Keratinocyte (primary cell): ENCODE results near the gene EGFLAM. TPM values are rescaled to one million over a fixed set of nuclear protein-coding genes. Genes with fewer than 3 reads are reported as not detected.

Source experiments
- DNase-seq: peaks from one replicate; pipeline ENCODE4 v3.0.0-alpha.2; 2011; ENCODE audit warnings: low read depth, missing footprints, low spot score
- FAIRE-seq: peaks from 2 replicates; lab custom pipeline; 2011; peaks lifted over from hg19 to GRCh38; lab: Jason Lieb, UNC
- H2AFZ ChIP-seq: 2 replicates; pipeline ENCODE4 v1.6.0; 2012; ENCODE audit warnings: low read length, control low read depth, inconsistent platforms; ENCODE audit not compliant: control insufficient read depth
- H3K27ac ChIP-seq: 2 replicates; pipeline ENCODE4 v1.5.1; 2011; ENCODE audit warnings: low read length; ENCODE audit not compliant: control insufficient read depth, insufficient read depth
- H3K27me3 ChIP-seq: 3 replicates; pipeline ENCODE4 v1.6.0; 2011; ENCODE audit warnings: low read length; ENCODE audit not compliant: control insufficient read depth, insufficient read depth; ENCODE audit errors: extremely low read depth
- H3K36me3 ChIP-seq, 2 experiments: 2 replicates in 1 of 2; 3 replicates in 1 of 2; pipeline ENCODE4 v1.5.1; 2011; ENCODE audit warnings: low read length in 2 of 2, mild to moderate bottlenecking in 1 of 2; ENCODE audit not compliant: control insufficient read depth in 2 of 2, insufficient read depth in 2 of 2; ENCODE audit errors: extremely low read depth in 1 of 2
- H3K4me1 ChIP-seq: 3 replicates; pipeline ENCODE4 v1.5.1; 2011; ENCODE audit warnings: low read length; ENCODE audit not compliant: control insufficient read depth, insufficient read depth; ENCODE audit errors: extremely low read depth
- H3K4me2 ChIP-seq: 3 replicates; pipeline ENCODE4 v1.6.0; 2011; ENCODE audit warnings: low read depth, low read length; ENCODE audit not compliant: control insufficient read depth, insufficient read depth; ENCODE audit errors: extremely low read depth
- H3K4me3 ChIP-seq, 3 experiments: fragments of 200-600 bp in 1 of 3; sonication (generic) in 1 of 3; 2 replicates in 2 of 3; 3 replicates in 1 of 3; pipeline ENCODE4 v1.5.1; 2011 to 2016; ENCODE audit warnings: low read length in 3 of 3, mild to moderate bottlenecking in 3 of 3, control low read depth in 2 of 3, inconsistent platforms in 1 of 3, low read depth in 1 of 3, mixed read lengths in 1 of 3, mixed run types in 1 of 3, moderate library complexity in 1 of 3; ENCODE audit not compliant: control insufficient read depth in 2 of 3, insufficient read depth in 2 of 3; ENCODE audit errors: extremely low read depth in 1 of 3
- H3K79me2 ChIP-seq: 2 replicates; pipeline ENCODE4 v1.6.0; 2012; ENCODE audit warnings: low read length; ENCODE audit not compliant: control insufficient read depth, insufficient read depth
- H3K9ac ChIP-seq: 3 replicates; pipeline ENCODE4 v1.6.0; 2011; ENCODE audit warnings: low read length; ENCODE audit not compliant: control insufficient read depth, insufficient read depth; ENCODE audit errors: extremely low read depth
- H3K9me1 ChIP-seq: 3 replicates; pipeline ENCODE4 v1.6.0; 2011; ENCODE audit warnings: low read length; ENCODE audit not compliant: control insufficient read depth, insufficient read depth; ENCODE audit errors: extremely low read depth
- H3K9me3 ChIP-seq: 2 replicates; pipeline ENCODE4 v1.5.1; 2012; ENCODE audit warnings: low read depth, low read length; ENCODE audit not compliant: control insufficient read depth
- H4K20me1 ChIP-seq: 3 replicates; pipeline ENCODE4 v1.6.0; 2011; ENCODE audit warnings: low read length; ENCODE audit not compliant: control insufficient read depth, insufficient read depth; ENCODE audit errors: extremely low read depth
- CTCF ChIP-seq, 3 experiments: IDR thresholded peaks in 1 of 3; conservative IDR thresholded peaks in 1 of 3; optimal IDR thresholded peaks in 1 of 3; 2 replicates in 2 of 3; 3 replicates in 1 of 3; pipeline versions ENCODE3 to v1.5.1; 2011; ENCODE audit warnings: low read length in 3 of 3, mild to moderate bottlenecking in 3 of 3, moderate library complexity in 2 of 3, control low read depth in 1 of 3, inconsistent platforms in 1 of 3; ENCODE audit not compliant: insufficient read depth in 2 of 3; ENCODE audit errors: extremely low read depth in 1 of 3
- EZH2 ChIP-seq: IDR thresholded peaks from one replicate; pipeline ENCODE4 v1.6.1; 2012; ENCODE audit warnings: inconsistent platforms, mild to moderate bottlenecking, low read length, moderate library complexity
- dilution Hi-C: fragments of 300-500 bp; cut with MboI; formaldehyde crosslinking; loops from one replicate; pipeline ENCODE4 v1.7.0; 2020; ENCODE audit warnings: low sequenced_read_pairs; ENCODE audit not compliant: extremely low pct_ligation_motif_present
- polyA plus RNA-seq, 5 experiments: library from polyadenylated mRNA; depleted of rRNA in 3 of 5; stranded (reverse) in 3 of 5; stranded (forward) in 1 of 5; unstranded in 1 of 5; fragments of >200 nt; gene quantifications; 1 replicate in 1 of 5; 2 replicates in 3 of 5; 3 replicates in 1 of 5; pipeline versions ENCODE4 v1.2.1 to v1.2.3, GENCODE V29; 2011 to 2012; ENCODE audit warnings: missing spikeins in 2 of 5, low read depth in 1 of 5, low replicate concordance in 1 of 5

Gene EGFLAM
- polyA plus RNA-seq, 1 donor (not counting 4 experiments of a cell fraction or from before 2014, with no cell fraction given): not detected

GRCh38 chr5:38463634-38464521 lies 205.5 kb downstream of the EGFLAM start:
- Histone ChIP-seq H4K20me1 (no peaks in the 10 kb centered on the region), H3K9me1 (no peaks in the 10 kb centered on the region), H3K27me3 (no peaks in the 10 kb centered on the region), H3K27ac (no peak overlapping the region), H3K4me2 (peak overlapping the region; percentile 51), H3K9me3 (no peaks in the 10 kb centered on the region), H3K9ac (peak overlapping the region; percentile 10), H2AFZ (no peak overlapping the region), H3K79me2 (no peaks in the 10 kb centered on the region), H3K36me3 (no peaks in the 10 kb centered on the region), H3K4me3 (peak overlapping the region in 1 of 3 experiments; percentile 9), H3K4me1 (peaks cover 30% of the 10 kb centered on the region)
- peak; percentile 73 for FAIRE-seq
- no peak for DNase-seq
- dilution Hi-C loops: no loop called here
- TF ChIP-seq CTCF (optimal IDR thresholded peaks at IDR 0.05 in 1 of 3, IDR thresholded peaks at IDR 0.05 in 1 of 3, conservative IDR thresholded peaks at IDR 0.05 in 1 of 3; ENCODE audit: extremely low read depth in 1 of 3, insufficient read depth in 2 of 3, low read length in 3 of 3): no peak
- TF ChIP-seq EZH2: no peak

GRCh38 chr5:38465061-38465460 lies 206.7 kb downstream of the EGFLAM start:
- dilution Hi-C loops: no loop called here
- FAIRE-seq (no peak), DNase-seq (no peak)
- no peaks in the 10 kb centered on the region for H4K20me1 ChIP-seq
- no peaks in the 10 kb centered on the region for H3K79me2 ChIP-seq
- H3K9ac ChIP-seq: no peak overlapping the region
- H3K4me2 ChIP-seq: no peak overlapping the region
- H3K9me1 ChIP-seq: no peaks in the 10 kb centered on the region
- TF ChIP-seq CTCF (optimal IDR thresholded peaks at IDR 0.05 in 1 of 3, IDR thresholded peaks at IDR 0.05 in 1 of 3, conservative IDR thresholded peaks at IDR 0.05 in 1 of 3; ENCODE audit: extremely low read depth in 1 of 3, insufficient read depth in 2 of 3, low read length in 3 of 3) (no peak), EZH2 (no peak)
- no peak overlapping the region for H3K27ac ChIP-seq
- no peaks in the 10 kb centered on the region for H3K27me3 ChIP-seq
- peaks cover 30% of the 10 kb centered on the region for H3K4me1 ChIP-seq
- no peaks in the 10 kb centered on the region for H3K9me3 ChIP-seq
- H3K4me3 ChIP-seq: no peak overlapping the region
- no peaks in the 10 kb centered on the region for H3K36me3 ChIP-seq
- no peak overlapping the region for H2AFZ ChIP-seq
